Gastrocnemius medialis (tissue), 4 donors: Measurements from ENCODE around the gene GARNL3. TPM values are rescaled to one million over a fixed set of nuclear protein-coding genes. Genes with fewer than 3 reads are reported as not detected.

Experiments used
- ATAC-seq, 2 donors: fragments of 150-250 bp; one replicate each; pipeline ENCODE4 v1.9.1; 2016
- DNase-seq, 2 donors: peaks; one replicate each; pipeline ENCODE4 v3.0.0-alpha.2; 2019
- H3K27ac ChIP-seq, 4 donors: fragments of 200-600 bp; sonication (generic); 1 replicate in 1 of 4; 2 replicates in 3 of 4; pipeline ENCODE4 v1.5.1; 2016 to 2018; ENCODE audit warnings: mild to moderate bottlenecking in 2 of 4, moderate library complexity in 1 of 4
- H3K27me3 ChIP-seq, 3 donors: fragments of 200-600 bp; sonication (generic) in 2 of 3; 1 replicate in 1 of 3; 2 replicates in 2 of 3; pipeline versions ENCODE4 v1.5.1 to v1.6.0; 2016 to 2019; ENCODE audit warnings: mild to moderate bottlenecking in 1 of 3, moderate library complexity in 1 of 3
- H3K36me3 ChIP-seq, 2 donors: fragments of 200-600 bp; sonication (generic) in 1 of 2; one replicate each; pipeline ENCODE4 v1.5.1; 2017 to 2018
- H3K4me1 ChIP-seq, 2 donors: fragments of 200-600 bp; sonication (generic) in 1 of 2; one replicate each; pipeline ENCODE4 v1.5.1; 2016 to 2017; ENCODE audit warnings: mild to moderate bottlenecking in 2 of 2
- H3K4me3 ChIP-seq, 4 donors: fragments of 200-600 bp; sonication (generic) in 3 of 4; 1 replicate in 1 of 4; 2 replicates in 3 of 4; pipeline ENCODE4 v1.5.1; 2016 to 2019; ENCODE audit warnings: mild to moderate bottlenecking in 2 of 4
- H3K9me3 ChIP-seq, 3 donors: fragments of 200-600 bp; sonication (generic) in 2 of 3; 1 replicate in 1 of 3; 2 replicates in 2 of 3; pipeline ENCODE4 v1.5.1; 2016 to 2019
- POLR2A ChIP-seq, 2 donors: fragments of 450-650 bp; IDR thresholded peaks; one replicate each; pipeline ENCODE4 v1.6.1; 2017; ENCODE audit warnings: antibody characterized with exemption in 2 of 2, mild to moderate bottlenecking in 2 of 2, moderate library complexity in 2 of 2
- in situ Hi-C, 4 donors: fragments of 200-750 bp; cut with MboI; loops; one replicate each; pipeline versions ENCODE4 v1.15.0 to v1.8.0; 2017; ENCODE audit warnings: low sequenced_read_pairs in 4 of 4
- intact Hi-C: fragments of 100-400 bp; cut with DNase I; formaldehyde crosslinking; loops from one replicate; pipeline ENCODE4 v1.15.1; 2023; ENCODE audit warnings: low total_unique reads
- total RNA-seq, 4 donors: library from RNA; depleted of rRNA; stranded (reverse); fragments of >200 nt; gene quantifications; one replicate each; pipeline versions ENCODE4 v1.1.0 to v1.2.3, GENCODE V29; 2016
- TF ChIP-seq, protein P1 (sequence below), 5 experiments: fragments of 450-650 bp in 3 of 5; fragments of 200-600 bp in 2 of 5; sonication (generic) in 2 of 5; IDR thresholded peaks in 4 of 5; conservative IDR thresholded peaks in 1 of 5; 1 replicate in 4 of 5; 2 replicates in 1 of 5; pipeline ENCODE4 v1.5.1; 2016 to 2019; ENCODE audit warnings: antibody characterized with exemption in 5 of 5, mild to moderate bottlenecking in 3 of 5, moderate library complexity in 3 of 5

The GARNL3 gene
- total RNA-seq, 4 donors from 2014 or later, result 2.5 to 5.7 (median 3.0) TPM

DNA sequence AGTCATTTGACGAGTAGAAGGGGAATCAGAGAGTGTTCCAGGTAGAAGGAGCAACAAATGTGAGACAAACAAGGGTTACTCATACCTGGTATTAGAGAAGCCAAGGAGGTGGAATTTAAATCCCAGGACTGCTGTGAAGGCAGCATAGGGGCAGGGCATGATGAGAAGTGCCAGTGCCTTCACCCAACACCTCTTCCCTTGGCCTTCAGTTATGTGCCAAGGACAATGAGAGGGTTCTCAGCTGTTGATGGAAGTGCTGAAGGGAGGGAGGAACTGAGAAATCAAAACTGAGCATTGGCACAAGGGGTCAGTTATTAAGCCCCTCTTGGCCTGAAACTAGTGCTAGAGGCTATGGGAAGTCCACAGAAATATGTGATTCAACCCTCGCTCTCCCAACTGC lies 50.3 kb downstream of the GARNL3 start:
- Histone ChIP-seq H3K4me1 (peaks cover 28 to 38% of the 10 kb centered on the region in 2 donors), H3K36me3 (no peaks in the 10 kb centered on the region)

DNA sequence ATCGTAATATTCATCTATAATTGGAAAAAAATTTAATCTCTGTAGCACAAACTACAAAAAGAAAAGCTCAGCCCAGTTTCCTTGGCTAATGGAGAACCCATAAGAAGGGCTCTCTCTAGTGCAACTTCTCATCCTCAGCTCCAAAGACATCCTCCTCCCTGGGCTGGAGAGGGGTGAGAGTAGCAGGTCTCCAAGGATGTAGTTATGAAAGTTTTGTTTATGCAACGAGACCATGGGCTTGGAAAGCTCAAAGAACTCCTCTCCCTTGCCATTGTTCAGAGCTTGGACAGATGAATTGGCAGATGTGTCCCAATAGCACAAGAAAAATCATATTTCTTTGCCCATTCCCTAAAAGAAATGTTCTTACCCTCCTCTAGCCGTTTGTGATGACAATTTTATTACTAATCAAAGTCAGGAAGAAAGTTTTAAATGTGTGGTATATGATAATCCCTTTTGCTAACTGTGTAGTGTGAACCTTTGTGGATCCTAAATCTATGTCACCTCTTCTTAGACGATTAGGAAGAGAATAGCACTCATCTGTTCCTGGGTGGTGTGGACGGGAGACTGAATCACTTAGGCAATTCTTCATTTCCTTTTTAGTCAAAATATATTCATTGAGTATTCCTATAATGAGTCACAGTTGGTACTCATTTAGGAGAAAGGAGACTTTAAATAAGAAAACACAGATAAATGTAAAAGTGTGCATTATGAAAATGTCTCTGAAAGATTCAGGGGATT lies 52.2 kb downstream of the GARNL3 start:
- H3K27me3 ChIP-seq, result no peaks in the 10 kb centered on the region
- H3K4me1 ChIP-seq, result peaks cover 26 to 29% of the 10 kb centered on the region in 2 donors
- H3K9me3 ChIP-seq, result no peaks in the 10 kb centered on the region
- ATAC-seq (peak; percentile 54 to 62), DNase-seq (peak; percentile 25 to 53)
- intact Hi-C loops, result no loop called here
- peak overlapping the region; percentile 43 to 87 (median 72) for H3K27ac ChIP-seq
- TF ChIP-seq, protein P1, sequence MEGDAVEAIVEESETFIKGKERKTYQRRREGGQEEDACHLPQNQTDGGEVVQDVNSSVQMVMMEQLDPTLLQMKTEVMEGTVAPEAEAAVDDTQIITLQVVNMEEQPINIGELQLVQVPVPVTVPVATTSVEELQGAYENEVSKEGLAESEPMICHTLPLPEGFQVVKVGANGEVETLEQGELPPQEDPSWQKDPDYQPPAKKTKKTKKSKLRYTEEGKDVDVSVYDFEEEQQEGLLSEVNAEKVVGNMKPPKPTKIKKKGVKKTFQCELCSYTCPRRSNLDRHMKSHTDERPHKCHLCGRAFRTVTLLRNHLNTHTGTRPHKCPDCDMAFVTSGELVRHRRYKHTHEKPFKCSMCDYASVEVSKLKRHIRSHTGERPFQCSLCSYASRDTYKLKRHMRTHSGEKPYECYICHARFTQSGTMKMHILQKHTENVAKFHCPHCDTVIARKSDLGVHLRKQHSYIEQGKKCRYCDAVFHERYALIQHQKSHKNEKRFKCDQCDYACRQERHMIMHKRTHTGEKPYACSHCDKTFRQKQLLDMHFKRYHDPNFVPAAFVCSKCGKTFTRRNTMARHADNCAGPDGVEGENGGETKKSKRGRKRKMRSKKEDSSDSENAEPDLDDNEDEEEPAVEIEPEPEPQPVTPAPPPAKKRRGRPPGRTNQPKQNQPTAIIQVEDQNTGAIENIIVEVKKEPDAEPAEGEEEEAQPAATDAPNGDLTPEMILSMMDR (IDR thresholded peaks at IDR 0.05 in 4 of 5, conservative IDR thresholded peaks at IDR 0.05 in 1 of 5), result no peak
- no peak for TF ChIP-seq POLR2A (IDR thresholded peaks at IDR 0.05)
- in situ Hi-C loops, result no loop called here
- H3K4me3 ChIP-seq, result no peak overlapping the region
- no peaks in the 10 kb centered on the region for H3K36me3 ChIP-seq

More for the DNA sequence above, 50.3 kb downstream of the GARNL3 start:
- in situ Hi-C loops, result no loop called here
- Histone ChIP-seq H3K27ac (peak overlapping the region in 2 of 4 donors; percentile 17 to 49), H3K9me3 (no peaks in the 10 kb centered on the region), H3K4me3 (no peak overlapping the region), H3K27me3 (no peaks in the 10 kb centered on the region)
- TF ChIP-seq, protein P1 (IDR thresholded peaks at IDR 0.05 in 4 of 5, conservative IDR thresholded peaks at IDR 0.05 in 1 of 5), result no peak
- no peak for TF ChIP-seq POLR2A (IDR thresholded peaks at IDR 0.05)
- DNase-seq (no peak), ATAC-seq (no peak)
- intact Hi-C loops, result no loop called here

DNA sequence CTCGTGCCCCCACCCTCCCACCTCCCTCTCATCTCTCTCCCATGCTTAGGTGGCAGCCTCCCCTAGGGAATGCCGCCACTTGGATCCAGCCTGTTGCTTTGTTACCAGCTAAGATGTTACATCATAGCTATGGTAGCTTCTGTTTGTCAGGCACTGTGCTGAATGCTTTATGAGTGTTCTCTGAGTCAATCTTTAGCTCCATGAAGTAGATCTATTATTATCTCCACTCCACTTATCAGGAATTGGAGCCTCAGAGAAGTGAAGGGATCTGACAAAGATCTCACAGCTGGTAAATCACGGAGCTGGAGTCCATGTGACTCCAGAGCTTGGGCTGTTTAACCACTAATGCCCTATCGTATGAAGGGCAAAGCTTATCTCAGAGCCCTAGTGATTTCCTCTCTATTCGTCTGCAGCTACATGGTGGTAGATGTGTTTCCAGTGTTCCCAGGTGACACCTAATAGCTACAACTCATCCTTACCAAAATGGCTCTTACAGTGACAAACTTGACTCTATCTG lies 54.1 kb downstream of the GARNL3 start:
- Histone ChIP-seq H3K4me1 (peaks cover 23% of the 10 kb centered on the region in 2 donors), H3K27me3 (no peaks in the 10 kb centered on the region), H3K27ac (peak overlapping the region; percentile 69 to 87 (median 75)), H3K36me3 (no peaks in the 10 kb centered on the region), H3K4me3 (no peak overlapping the region), H3K9me3 (no peaks in the 10 kb centered on the region)
- ATAC-seq (peak; percentile 82 to 91), DNase-seq (peak in 1 of 2 donors; percentile 41)
- TF ChIP-seq, protein P1 (IDR thresholded peaks at IDR 0.05 in 4 of 5, conservative IDR thresholded peaks at IDR 0.05 in 1 of 5), result no peak
- no peak for TF ChIP-seq POLR2A (IDR thresholded peaks at IDR 0.05)
- intact Hi-C loops (loop anchor here (2.0 kb wide), 2 partner anchors 16 to 34 kb away; no protein-coding TSS in a partner anchor), in situ Hi-C loops (no loop called here)

DNA sequence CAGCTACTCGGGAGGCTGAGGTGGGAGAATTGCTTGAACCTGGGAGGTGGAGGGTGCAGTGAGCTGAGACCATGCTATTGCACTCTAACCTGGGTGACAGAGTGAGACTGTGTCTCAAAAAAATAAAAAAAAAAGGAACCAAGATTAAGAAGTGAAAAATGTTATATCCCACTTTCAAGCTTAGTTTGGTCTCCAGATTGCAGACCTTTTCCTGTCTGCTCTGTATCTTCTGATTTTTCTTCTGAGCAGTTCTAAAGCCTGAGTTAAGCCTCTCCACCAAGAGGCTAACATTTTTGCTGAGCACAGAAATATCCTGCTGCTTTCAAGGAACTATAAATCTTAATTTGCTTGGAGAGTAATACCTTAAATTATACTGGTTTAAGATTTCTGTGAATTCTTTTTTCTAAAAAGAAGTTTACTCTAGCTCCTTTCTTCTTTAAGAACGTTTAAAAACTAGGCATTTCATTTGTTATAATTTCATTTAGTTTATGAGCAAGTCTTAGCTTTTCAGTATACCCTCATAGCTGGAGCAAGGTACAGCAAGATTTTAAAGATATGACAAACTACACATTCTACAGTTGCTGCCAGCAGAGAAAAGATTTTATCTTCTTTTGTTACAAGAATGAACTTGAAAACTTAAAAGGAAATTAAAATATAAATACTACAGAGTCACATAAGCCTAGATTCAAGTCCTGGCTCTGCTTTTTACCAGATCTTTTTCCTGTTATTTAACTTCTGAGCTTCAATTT lies 55.0 kb downstream of the GARNL3 start:
- TF ChIP-seq, protein P1 (IDR thresholded peaks at IDR 0.05 in 4 of 5, conservative IDR thresholded peaks at IDR 0.05 in 1 of 5), result no peak
- no peak for TF ChIP-seq POLR2A (IDR thresholded peaks at IDR 0.05)
- Histone ChIP-seq H3K27ac (peak overlapping the region; percentile 69 to 87 (median 75)), H3K9me3 (no peaks in the 10 kb centered on the region), H3K36me3 (no peaks in the 10 kb centered on the region), H3K4me1 (peaks cover 23% of the 10 kb centered on the region in 2 donors), H3K4me3 (no peak overlapping the region), H3K27me3 (no peaks in the 10 kb centered on the region)
- ATAC-seq (no peak), DNase-seq (no peak)
- intact Hi-C loops (loop anchor here (2.0 kb wide), 2 partner anchors 15 to 35 kb away; no protein-coding TSS in a partner anchor), in situ Hi-C loops (no loop called here)
